ENCODE data around the gene ALDH1B1. TPM values are rescaled to one million over a fixed set of nuclear protein-coding genes. Genes with fewer than 3 reads are reported as not detected.

Gene ALDH1B1
- total RNA-seq, 4 donors from 2014 or later, result 22.1 to 58.5 (median 28.0) TPM

- H3K4me3 ChIP-seq, result no peak overlapping the region
- no peaks in the 10 kb centered on the region for H3K36me3 ChIP-seq
- DNase-seq, result no peak
- H3K27me3 ChIP-seq, result no peaks in the 10 kb centered on the region
- TF ChIP-seq CTCF (IDR thresholded peaks at IDR 0.05) (no peak), POLR2A (IDR thresholded peaks at IDR 0.05) (no peak)
- H3K9me3 ChIP-seq, result no peaks in the 10 kb centered on the region
- H3K4me1 ChIP-seq, result no peaks in the 10 kb centered on the region
- intact Hi-C loops (cut with DNase I; ENCODE audit: low total_unique reads), result loop anchor here (10.0 kb wide), 1 partner anchor 253 kb away; no protein-coding TSS in a partner anchor
- no peak overlapping the region for H3K27ac ChIP-seq
Measured at GRCh38 chr9:38357350-38358114, 35.0 kb upstream of the ALDH1B1 start.

GRCh38 chr9:38358390-38359296 lies 33.9 kb upstream of the ALDH1B1 start:
- Histone ChIP-seq H3K9me3 (no peaks in the 10 kb centered on the region), H3K4me3 (no peak overlapping the region), H3K4me1 (no peaks in the 10 kb centered on the region), H3K36me3 (no peaks in the 10 kb centered on the region), H3K27me3 (no peaks in the 10 kb centered on the region), H3K27ac (no peak overlapping the region)
- intact Hi-C loops (cut with DNase I; ENCODE audit: low total_unique reads), result loop anchor here (10.0 kb wide), 1 partner anchor 254 kb away; no protein-coding TSS in a partner anchor
- DNase-seq, result no peak
- TF ChIP-seq POLR2A (IDR thresholded peaks at IDR 0.05) (no peak), CTCF (IDR thresholded peaks at IDR 0.05) (no peak)

- no peak for DNase-seq
- TF ChIP-seq CTCF (IDR thresholded peaks at IDR 0.05), result no peak
- no peak for TF ChIP-seq POLR2A (IDR thresholded peaks at IDR 0.05)
- Histone ChIP-seq H3K4me3 (no peak overlapping the region), H3K36me3 (no peaks in the 10 kb centered on the region), H3K9me3 (no peaks in the 10 kb centered on the region), H3K27ac (no peak overlapping the region), H3K27me3 (no peaks in the 10 kb centered on the region), H3K4me1 (no peaks in the 10 kb centered on the region)
- intact Hi-C loops (cut with DNase I; ENCODE audit: low total_unique reads), result loop anchor here (10.0 kb wide), 1 partner anchor 254 kb away; no protein-coding TSS in a partner anchor
Measured at GRCh38 chr9:38359297-38359653, 33.2 kb upstream of the ALDH1B1 start.

- intact Hi-C loops (cut with DNase I; ENCODE audit: low total_unique reads), result loop anchor here (5.0 to 10.0 kb wide), 2 partner anchors 255 to 448 kb away; no protein-coding TSS in a partner anchor
- Histone ChIP-seq H3K4me1 (no peaks in the 10 kb centered on the region), H3K27me3 (no peaks in the 10 kb centered on the region), H3K9me3 (no peaks in the 10 kb centered on the region), H3K4me3 (no peak overlapping the region), H3K36me3 (no peaks in the 10 kb centered on the region), H3K27ac (no peak overlapping the region)
- TF ChIP-seq POLR2A (IDR thresholded peaks at IDR 0.05) (no peak), CTCF (IDR thresholded peaks at IDR 0.05) (no peak)
- no peak for DNase-seq
Measured at GRCh38 chr9:38359689-38360385, 32.7 kb upstream of the ALDH1B1 start.

All from uterus (tissue), 4 donors.